HG03354 (cell line): ENCODE measurements around the gene IDH1.
A peak's percentile ranks its signal among the peaks of the same experiment; 100 is the strongest.
"Not testable (repeated sequence)": the region's sequence is repeated elsewhere in the genome, so short reads cannot be mapped to it uniquely, and the experiment has no call there.

Source experiments
- ATAC-seq: cut with Tn5 transposase; IDR thresholded peaks from one replicate; pipeline ENCODE4 v1.9.1; 2021; ENCODE audit warnings: mild to moderate bottlenecking; ENCODE audit not compliant: unreplicated experiment, poor library complexity, severe bottlenecking

The IDH1 gene

GRCh38 chr2:208256849-208257813, 2.3 kb upstream of the IDH1 start:
- ATAC-seq, result not testable (repeated sequence)

GRCh38 chr2:208256192-208256782, 1.4 kb upstream of the IDH1 start:
- ATAC-seq, result no peak

GRCh38 chr2:208255557-208256106, 761 bp upstream of the IDH1 start:
- peak; percentile 13 for ATAC-seq

GRCh38 chr2:208254118-208254870, 577 bp downstream of the IDH1 start:
- peak; percentile 74 for ATAC-seq

GRCh38 chr2:208253600-208254117, 1.2 kb downstream of the IDH1 start:
- ATAC-seq, result no peak

GRCh38 chr2:208252716-208253492, 2.0 kb downstream of the IDH1 start:
- no peak for ATAC-seq

GRCh38 chr2:208251098-208251497, 3.8 kb downstream of the IDH1 start:
- no peak for ATAC-seq

- no peak for ATAC-seq
Measured at GRCh38 chr2:208250388-208250787, 4.5 kb downstream of the IDH1 start.

GRCh38 chr2:208249296-208249695, 5.6 kb downstream of the IDH1 start:
- no peak for ATAC-seq

DNA sequence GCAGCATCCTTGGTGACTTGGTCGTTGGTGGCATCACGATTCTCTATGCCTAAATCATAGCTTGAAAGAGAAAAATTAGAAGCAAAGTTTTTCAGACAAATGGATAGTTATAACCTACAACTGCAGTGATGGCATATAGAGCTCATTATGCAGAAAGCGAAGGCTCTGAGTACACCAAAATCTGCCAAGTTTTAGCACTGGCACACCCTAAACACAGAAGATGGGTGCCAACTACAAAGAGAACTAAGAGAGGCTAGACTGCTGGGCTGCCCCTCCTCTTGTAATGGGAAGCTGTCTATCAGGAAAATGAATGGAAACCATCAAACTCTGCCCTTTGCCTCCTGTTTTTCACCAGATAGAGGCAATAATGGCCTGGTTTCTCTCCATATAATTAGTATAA, 6.3 kb downstream of the IDH1 start:
- no peak for ATAC-seq

DNA sequence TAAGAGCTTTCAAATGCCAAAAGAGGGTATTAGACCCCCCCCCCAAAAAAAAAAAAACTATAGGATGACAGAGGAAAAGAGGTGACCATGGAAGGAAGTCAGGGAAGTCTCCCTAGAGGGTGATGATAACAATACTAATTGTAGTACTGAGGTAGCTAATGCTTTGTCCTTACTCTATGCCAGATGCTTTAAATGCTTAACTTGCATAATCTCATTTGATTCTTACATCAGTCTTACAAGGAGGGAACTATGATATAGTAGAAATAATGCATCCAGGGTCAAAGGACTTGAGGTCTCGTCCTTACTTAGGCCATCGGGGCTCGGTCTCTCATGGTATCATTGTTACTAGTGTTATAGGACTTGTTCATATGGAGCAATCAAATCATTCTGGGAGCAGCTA, 9.1 kb downstream of the IDH1 start:
- ATAC-seq, result no peak

DNA sequence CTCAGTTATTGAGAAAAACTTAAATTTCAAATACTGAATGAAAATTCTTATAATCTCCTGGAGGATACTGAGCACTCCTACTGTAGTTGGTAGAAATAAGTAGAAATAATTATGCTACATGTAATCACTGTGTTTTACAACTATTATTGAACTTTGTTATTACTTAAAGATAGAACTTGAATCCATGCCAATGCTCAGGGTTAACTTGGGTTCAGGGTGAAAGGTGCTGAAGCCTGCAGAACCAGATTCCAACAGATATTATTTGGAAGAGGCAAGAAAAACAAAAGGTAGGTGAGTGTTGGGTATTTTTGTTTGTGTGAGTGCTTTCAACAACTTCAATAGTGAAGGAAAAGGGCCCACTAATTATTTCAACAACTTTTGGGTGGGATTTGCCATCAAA, 10.4 kb downstream of the IDH1 start:
- ATAC-seq, result no peak

GRCh38 chr2:208240619-208241209, 14.2 kb downstream of the IDH1 start:
- ATAC-seq, result no peak

- no peak for ATAC-seq
Measured at GRCh38 chr2:208239770-208240493, 14.9 kb downstream of the IDH1 start.

DNA sequence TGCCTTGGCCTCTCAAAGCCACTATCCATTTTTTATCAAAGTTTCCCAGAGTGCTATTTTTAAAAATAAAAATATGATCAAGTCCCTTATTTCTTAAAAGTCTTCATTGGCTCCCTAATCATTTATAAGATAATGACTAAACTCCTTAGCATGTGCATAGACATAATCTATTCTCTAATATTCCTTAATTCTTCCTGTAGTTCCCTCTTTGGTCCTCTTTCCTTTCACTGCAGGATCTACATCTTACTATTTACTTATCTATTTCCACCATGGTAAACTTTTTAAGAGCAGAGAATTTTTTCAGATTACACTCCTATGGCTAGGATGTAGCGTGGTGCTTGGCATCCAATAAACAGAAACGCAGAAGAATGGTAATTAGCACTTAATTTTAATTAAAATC, 19.0 kb downstream of the IDH1 start:
- ATAC-seq, result no peak

DNA sequence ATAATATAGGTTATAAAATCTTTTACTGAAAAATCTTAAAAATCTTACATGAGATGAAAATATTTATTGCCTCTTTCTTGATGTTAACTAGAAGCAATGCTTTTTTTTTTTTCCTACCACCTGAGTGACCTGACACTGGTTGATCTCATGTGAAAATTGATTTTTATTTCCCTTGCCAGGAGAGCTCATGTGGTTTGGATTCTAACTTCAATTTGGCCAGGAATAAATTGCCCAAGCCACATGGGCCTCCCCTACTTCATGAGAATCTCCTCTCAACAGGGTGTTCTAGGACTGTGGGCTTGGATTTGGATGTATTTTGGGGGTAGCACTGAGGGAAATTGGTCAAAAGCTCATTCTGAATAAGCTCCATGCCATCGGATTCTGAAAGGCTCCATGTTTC, 20.1 kb downstream of the IDH1 start:
- no peak for ATAC-seq

GRCh38 chr2:208228476-208228875, 26.4 kb downstream of the IDH1 start:
- ATAC-seq, result no peak

- ATAC-seq, result no peak
Measured at GRCh38 chr2:208227581-208228232, 27.2 kb downstream of the IDH1 start.
